Heart right ventricle (tissue), 16 donors: ENCODE measurements around the gene MRGPRF. TPM values are rescaled to one million over a fixed set of nuclear protein-coding genes. Genes with fewer than 3 reads are reported as not detected.

Experiments used
- ATAC-seq, 8 donors: fragments of 200-7000 bp; cut with Tn5 transposase; one replicate each; pipeline ENCODE4 v1.9.1; 2020; ENCODE audit warnings: mild to moderate bottlenecking in 8 of 8, moderate library complexity in 8 of 8, moderate number of reproducible peaks in 1 of 8
- DNase-seq, 2 donors: peaks; one replicate each; pipeline ENCODE4 v3.0.0-alpha.2; 2020
- H3K27ac ChIP-seq, 10 donors: fragments of 200-600 bp; sonication (generic) in 2 of 10; one replicate each; pipeline versions ENCODE4 v1.5.0 to v1.8.0; 2020 to 2022; ENCODE audit warnings: mild to moderate bottlenecking in 3 of 10
- H3K27me3 ChIP-seq, 7 donors: fragments of 200-600 bp; one replicate each; pipeline ENCODE4 v1.8.0; 2021 to 2022; ENCODE audit warnings: mild to moderate bottlenecking in 2 of 7
- H3K36me3 ChIP-seq, 9 donors: fragments of 200-600 bp; sonication (generic) in 1 of 9; one replicate each; pipeline versions ENCODE4 v1.5.0 to v1.8.0; 2020 to 2022; ENCODE audit warnings: mild to moderate bottlenecking in 2 of 9
- H3K4me1 ChIP-seq, 9 donors: fragments of 200-600 bp; sonication (generic) in 1 of 9; one replicate each; pipeline versions ENCODE4 v1.5.0 to v1.8.0; 2020 to 2022; ENCODE audit warnings: mild to moderate bottlenecking in 4 of 9
- H3K4me3 ChIP-seq, 10 donors: fragments of 200-600 bp; sonication (generic) in 2 of 10; one replicate each; pipeline versions ENCODE4 v1.5.0 to v1.8.0; 2020 to 2022; ENCODE audit warnings: mild to moderate bottlenecking in 7 of 10, moderate library complexity in 2 of 10
- H3K9me3 ChIP-seq, 11 donors: fragments of 200-600 bp in 10 of 11; sonication (generic) in 2 of 11; one replicate each; pipeline versions ENCODE4 v1.5.0 to v1.8.0; 2013 to 2022; ENCODE audit warnings: mild to moderate bottlenecking in 2 of 11, control low read depth in 1 of 11, moderate library complexity in 1 of 11
- CTCF ChIP-seq, 9 donors: fragments of 200-600 bp; sonication (generic) in 2 of 9; IDR thresholded peaks; one replicate each; pipeline versions ENCODE4 v1.5.0 to v1.8.0; 2021 to 2022; ENCODE audit warnings: antibody characterized with exemption in 9 of 9, mild to moderate bottlenecking in 5 of 9, moderate library complexity in 1 of 9
- WGBS, 2 donors: extraction: QIAGEN DNeasy Blood & Tissue Kit; methylation state at CpG; one replicate each; pipeline ENCODE4 v1.1.7; 2013; ENCODE audit warnings: inconsistent platforms in 1 of 2; 5-methylcytosine and 5-hydroxymethylcytosine counted together
- intact Hi-C, 10 donors: fragments of 100-400 bp; cut with DNase I; formaldehyde crosslinking; loops; one replicate each; pipeline versions ENCODE4 v1.11.1 to v1.14.2; 2022
- polyA plus RNA-seq, 2 donors: library from polyadenylated mRNA; stranded (reverse); fragments of 200-250 nt; gene quantifications; one replicate each; pipeline ENCODE4 v1.2.3, GENCODE V29; 2013
- total RNA-seq, 10 donors: library from RNA; stranded (reverse); fragmentation: NEBNext Ultra II Directional in 3 of 10; extraction: Animal tissue kit (Norgen Biotek cat#: 25700) in 3 of 10; gene quantifications; one replicate each; pipeline versions ENCODE4 v1.2.1 to v1.2.4, GENCODE V29; 2021 to 2023
- donor health status: Arrhythmogenic right ventricular cardiomyopathy.
- donor health status: ischemic (EF 13 %, LVEDD 7.1; RV severe dilation, severe dysfunction).
- donor health status: healthy with polysubstance abuse.
- donor health status: DM: no; HTN: yes; CAD: no.
- donor health status: DM: no; HTN: no; CAD: no.
- donor health status: ischemic (EF 25% LVEDD 6.9; RV normal size, moderate dysfunction).
- donor health status: ischemic (EF 25% LVEDD 5.7; RV mildly dilated, moderate dysfunction).
- donor health status: healthy.
- donor health status: DM: yes; HTN: yes; CAD: no.
- donor health status: Ischemic cardiomyopathy.
- donor health status: ischemic (EF 35%, LVEDD 5.7; RV mildly dilated, moderate dysfunction).
- donor health status: nonischemic (EF 11% LVEDD 7.7; RV severe dilation, severe dysfunction).
- donor health status: DM: yes; HTN: yes; CAD: no.
- donor health status: PGD.
- donor health status: ischemic (EF 29% LVEDD 5.4; RV normal size, mild dysfunction).
- donor health status: nonischemic (EF 23%, LVEDD 6.1; RV moderate dilation, normal function).

The MRGPRF gene
- total and polyA plus RNA-seq, 12 donors = 0.98 to 10.7 (median 2.4) TPM

- intact Hi-C loops = no loop called here
- Histone ChIP-seq H3K27ac (no peak overlapping the region), H3K9me3 (no peaks in the 10 kb centered on the region), H3K36me3 (no peaks in the 10 kb centered on the region), H3K27me3 (no peaks in the 10 kb centered on the region), H3K4me3 (no peak overlapping the region), H3K4me1 (peaks cover 0 to 12% (median 0%) of the 10 kb centered on the region in 9 donors)
- DNase-seq = no peak
- 71 to 79% methylated on average over 9 of the region's 9 CpGs for WGBS, 2 donors
- ATAC-seq = no peak
- no peak for TF ChIP-seq CTCF (IDR thresholded peaks at IDR 0.05)
Observed at GRCh38 chr11:69027704-69028372, 14.8 kb upstream of the MRGPRF start.

DNA sequence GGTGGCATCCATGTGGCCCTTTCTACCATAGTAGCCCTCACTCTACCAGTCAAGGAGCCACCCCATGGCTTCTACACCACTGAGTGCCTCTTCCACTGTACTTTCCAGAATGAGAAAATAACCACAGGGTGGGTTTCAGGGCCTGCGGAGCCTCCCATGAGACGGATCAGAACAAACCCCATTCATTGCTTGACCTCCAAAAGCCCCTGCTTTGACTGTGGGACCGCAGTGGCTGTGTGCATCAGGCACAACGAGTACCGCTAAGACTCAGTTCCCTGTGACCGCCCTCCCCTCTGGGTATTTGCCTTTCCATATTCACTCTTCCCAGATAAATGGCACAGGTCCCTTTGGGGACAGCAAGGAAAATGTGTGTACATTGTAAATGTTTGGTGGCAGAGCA lies 11.5 kb upstream of the MRGPRF start:
- H3K27ac ChIP-seq = no peak overlapping the region
- no peak for ATAC-seq
- H3K36me3 ChIP-seq = no peaks in the 10 kb centered on the region
- no peak for TF ChIP-seq CTCF (IDR thresholded peaks at IDR 0.05)
- H3K27me3 ChIP-seq = no peaks in the 10 kb centered on the region
- H3K9me3 ChIP-seq = no peaks in the 10 kb centered on the region
- DNase-seq = no peak
- H3K4me1 ChIP-seq = peaks cover 0 to 8% (median 0%) of the 10 kb centered on the region in 9 donors
- H3K4me3 ChIP-seq = no peak overlapping the region
- intact Hi-C loops = no loop called here
- WGBS, 2 donors = 96 to 97% methylated on average over 6 of the region's 6 CpGs

- intact Hi-C loops = no loop called here
- ATAC-seq (peak in 4 of 8 donors; percentile 21 to 49 (median 32)), DNase-seq (no peak)
- no peak for TF ChIP-seq CTCF (IDR thresholded peaks at IDR 0.05)
- Histone ChIP-seq H3K4me3 (no peak overlapping the region), H3K27ac (no peak overlapping the region), H3K9me3 (no peaks in the 10 kb centered on the region), H3K36me3 (no peaks in the 10 kb centered on the region), H3K27me3 (no peaks in the 10 kb centered on the region), H3K4me1 (no peaks in the 10 kb centered on the region)
- WGBS, 2 donors = 72 to 82% methylated on average over 10 of the region's 10 CpGs
Observed at GRCh38 chr11:69022260-69022659, 9.2 kb upstream of the MRGPRF start.

DNA sequence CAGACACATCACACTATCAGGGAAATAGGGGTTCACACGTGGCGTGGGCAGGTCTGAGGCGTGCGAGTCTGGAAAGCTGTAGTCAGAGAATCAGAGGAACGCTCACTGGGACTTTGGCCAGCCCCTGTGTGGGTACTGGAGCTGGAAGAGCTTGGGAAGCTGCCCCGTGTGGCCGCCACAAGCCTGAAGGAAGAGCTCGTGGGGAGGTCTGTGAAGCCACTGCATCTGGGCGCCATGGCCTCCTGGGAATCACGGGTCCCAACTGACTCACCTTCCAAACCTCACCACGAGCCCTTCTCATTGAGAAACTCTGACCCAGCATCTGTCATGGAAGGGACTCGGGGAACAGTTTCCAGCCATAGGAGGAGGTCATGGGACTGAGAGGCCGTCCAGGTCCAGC lies 5.9 kb upstream of the MRGPRF start:
- WGBS, 2 donors = 67 to 69% methylated on average over 13 of the region's 13 CpGs
- H3K4me1 ChIP-seq = peaks cover 0 to 13% (median 8%) of the 10 kb centered on the region in 9 donors
- H3K27me3 ChIP-seq = peaks cover 0 to 13% (median 6%) of the 10 kb centered on the region in 7 donors
- ATAC-seq (no peak), DNase-seq (no peak)
- peak overlapping the region in 1 of 10 donors; percentile 15 for H3K27ac ChIP-seq
- H3K36me3 ChIP-seq = no peaks in the 10 kb centered on the region
- intact Hi-C loops = no loop called here
- no peak for TF ChIP-seq CTCF (IDR thresholded peaks at IDR 0.05)
- H3K9me3 ChIP-seq = no peaks in the 10 kb centered on the region
- no peak overlapping the region for H3K4me3 ChIP-seq
